ENCODE data around the gene TOB2.

TOB2 gene

GRCh38 chr22:41459431-41459830 lies 12.8 kb upstream of the TOB2 start:
- no peak overlapping the region for H3K4me2 ChIP-seq (ENCODE audit: low read length)
- H3K36me3 ChIP-seq (ENCODE audit: insufficient read depth, low read length) = peaks cover 66% of the 10 kb centered on the region
- no peak overlapping the region for H3K4me3 ChIP-seq (ENCODE audit: low read depth, low read length, poor library complexity, severe bottlenecking)
- H2AFZ ChIP-seq (ENCODE audit: low read length) = no peak overlapping the region
- H3K27me3 ChIP-seq (ENCODE audit: insufficient read depth, low read length) = no peaks in the 10 kb centered on the region
- H3K9me3 ChIP-seq (ENCODE audit: low read length) = no peaks in the 10 kb centered on the region
- H4K20me1 ChIP-seq (ENCODE audit: insufficient read depth, low read length) = no peaks in the 10 kb centered on the region
- H3K9ac ChIP-seq (ENCODE audit: low read length) = no peak overlapping the region
- TF ChIP-seq EZH2 (IDR thresholded peaks at IDR 0.05; ENCODE audit: borderline replicate concordance, low read length) (no peak), CTCF (IDR thresholded peaks at IDR 0.05; ENCODE audit: low read length) (no peak)
- no peaks in the 10 kb centered on the region for H3K79me2 ChIP-seq (ENCODE audit: insufficient read depth, low read length)
- no peaks in the 10 kb centered on the region for H3K4me1 ChIP-seq (ENCODE audit: insufficient read depth, low read length, severe bottlenecking)
- no peak overlapping the region for H3K27ac ChIP-seq (ENCODE audit: low read depth, low read length, poor library complexity, severe bottlenecking)
- no peaks in the 10 kb centered on the region for H3F3A ChIP-seq (ENCODE audit: insufficient read depth, low read length)
- no peaks in the 10 kb centered on the region for H3K9me2 ChIP-seq (ENCODE audit: low read depth, low read length)

GRCh38 chr22:41458161-41458728 lies 11.6 kb upstream of the TOB2 start:
- TF ChIP-seq EZH2 (IDR thresholded peaks at IDR 0.05; ENCODE audit: borderline replicate concordance, low read length) = no peak
- TF ChIP-seq CTCF (IDR thresholded peaks at IDR 0.05; ENCODE audit: low read length) = no peak
- Histone ChIP-seq H3K9me2 (ENCODE audit: low read depth, low read length) (no peaks in the 10 kb centered on the region), H3F3A (ENCODE audit: insufficient read depth, low read length) (no peaks in the 10 kb centered on the region), H2AFZ (ENCODE audit: low read length) (no peak overlapping the region), H3K9me3 (ENCODE audit: low read length) (no peaks in the 10 kb centered on the region), H3K27me3 (ENCODE audit: insufficient read depth, low read length) (no peaks in the 10 kb centered on the region), H4K20me1 (ENCODE audit: insufficient read depth, low read length) (no peaks in the 10 kb centered on the region), H3K79me2 (ENCODE audit: insufficient read depth, low read length) (no peaks in the 10 kb centered on the region), H3K4me1 (ENCODE audit: insufficient read depth, low read length, severe bottlenecking) (no peaks in the 10 kb centered on the region), H3K27ac (ENCODE audit: low read depth, low read length, poor library complexity, severe bottlenecking) (no peak overlapping the region), H3K4me2 (ENCODE audit: low read length) (no peak overlapping the region), H3K36me3 (ENCODE audit: insufficient read depth, low read length) (peaks cover 54% of the 10 kb centered on the region), H3K4me3 (ENCODE audit: low read depth, low read length, poor library complexity, severe bottlenecking) (no peak overlapping the region), H3K9ac (ENCODE audit: low read length) (no peak overlapping the region)

GRCh38 chr22:41448189-41448808 lies 1.7 kb upstream of the TOB2 start:
- Histone ChIP-seq H3K27me3 (ENCODE audit: insufficient read depth, low read length) (no peaks in the 10 kb centered on the region), H3K9ac (ENCODE audit: low read length) (peak overlapping the region; percentile 95), H3K4me1 (ENCODE audit: insufficient read depth, low read length, severe bottlenecking) (peaks cover 21% of the 10 kb centered on the region), H3K79me2 (ENCODE audit: insufficient read depth, low read length) (peaks cover 22% of the 10 kb centered on the region), H3K9me3 (ENCODE audit: low read length) (no peaks in the 10 kb centered on the region), H3K4me3 (ENCODE audit: low read depth, low read length, poor library complexity, severe bottlenecking) (peak overlapping the region; percentile 87), H4K20me1 (ENCODE audit: insufficient read depth, low read length) (no peaks in the 10 kb centered on the region), H3K36me3 (ENCODE audit: insufficient read depth, low read length) (peaks cover 6% of the 10 kb centered on the region; the same call in 1 of the 2 replicates), H2AFZ (ENCODE audit: low read length) (no peak overlapping the region), H3K27ac (ENCODE audit: low read depth, low read length, poor library complexity, severe bottlenecking) (peak overlapping the region; percentile 98), H3K4me2 (ENCODE audit: low read length) (peak overlapping the region; percentile 92), H3K9me2 (ENCODE audit: low read depth, low read length) (no peaks in the 10 kb centered on the region), H3F3A (ENCODE audit: insufficient read depth, low read length) (no peaks in the 10 kb centered on the region)
- no peak for TF ChIP-seq CTCF (IDR thresholded peaks at IDR 0.05; ENCODE audit: low read length)
- TF ChIP-seq EZH2 (IDR thresholded peaks at IDR 0.05; ENCODE audit: borderline replicate concordance, low read length) = no peak

Measured in OCI-LY1 (cell line).